Liver (tissue), 9 donors: ENCODE measurements around the gene TMEM184C. TPM values are rescaled to one million over a fixed set of nuclear protein-coding genes. Genes with fewer than 3 reads are reported as not detected.

Experiments used
- DNase-seq: peaks from one replicate; pipeline ENCODE4 v3.0.0-alpha.2; 2017; ENCODE audit warnings: low spot score
- H3K27ac ChIP-seq, 2 donors: one replicate each; pipeline ENCODE4 v1.7.0; 2013; ENCODE audit warnings: inconsistent platforms in 2 of 2, low read length in 2 of 2, control low read depth in 1 of 2, low read depth in 1 of 2, mild to moderate bottlenecking in 1 of 2
- H3K27me3 ChIP-seq, 4 donors: one replicate each; pipeline versions ENCODE4 v1.6.1 to v1.7.0; 2013; ENCODE audit warnings: low read length in 3 of 4, inconsistent platforms in 1 of 4, mild to moderate bottlenecking in 1 of 4, moderate library complexity in 1 of 4; ENCODE audit not compliant: control insufficient read depth in 4 of 4, insufficient read depth in 4 of 4
- H3K36me3 ChIP-seq, 4 donors: one replicate each; pipeline versions ENCODE4 v1.6.1 to v1.7.0; 2013; ENCODE audit warnings: low read length in 3 of 4, mild to moderate bottlenecking in 3 of 4, low read depth in 1 of 4, moderate library complexity in 1 of 4; ENCODE audit not compliant: control insufficient read depth in 4 of 4, insufficient read depth in 3 of 4
- H3K4me1 ChIP-seq, 4 donors: one replicate each; pipeline versions ENCODE4 v1.6.1 to v1.7.0; 2013; ENCODE audit warnings: low read length in 3 of 4, mild to moderate bottlenecking in 3 of 4, moderate library complexity in 1 of 4; ENCODE audit not compliant: control insufficient read depth in 4 of 4, insufficient read depth in 4 of 4
- H3K4me3 ChIP-seq, 3 donors: one replicate each; pipeline versions ENCODE4 v1.6.1 to v1.7.0; 2013; ENCODE audit warnings: low read length in 3 of 3, control low read depth in 1 of 3, low read depth in 1 of 3, mild to moderate bottlenecking in 1 of 3
- H3K9ac ChIP-seq, 2 donors: one replicate each; pipeline ENCODE4 v1.7.0; 2013; ENCODE audit warnings: low read length in 2 of 2, mild to moderate bottlenecking in 2 of 2, moderate library complexity in 2 of 2, control low read depth in 1 of 2, low read depth in 1 of 2
- H3K9me3 ChIP-seq, 4 donors: one replicate each; pipeline versions ENCODE4 v1.6.1 to v1.7.0; 2013; ENCODE audit warnings: low read length in 3 of 4; ENCODE audit not compliant: control insufficient read depth in 4 of 4
- ATF3 ChIP-seq: IDR thresholded peaks from 2 replicates; pipeline ENCODE4 v1.6.1; 2016; ENCODE audit warnings: antibody characterized with exemption
- CTCF ChIP-seq: fragments of 150-350 bp; IDR thresholded peaks from 2 replicates; pipeline ENCODE4 v1.5.1; 2017; ENCODE audit warnings: improper control_type of control experiment, low read depth, low read length; ENCODE audit not compliant: missing input control
- EGR1 ChIP-seq, 2 donors: IDR thresholded peaks; 2 replicates each; pipeline ENCODE4 v1.6.1; 2016 to 2018; ENCODE audit warnings: antibody characterized with exemption in 2 of 2, low read depth in 2 of 2
- FOXA1 ChIP-seq: IDR thresholded peaks from 2 replicates; pipeline ENCODE4 v1.6.1; 2016; ENCODE audit warnings: antibody characterized with exemption
- FOXA2 ChIP-seq: IDR thresholded peaks from 2 replicates; pipeline ENCODE4 v1.6.1; 2016; ENCODE audit warnings: antibody characterized with exemption
- GABPA ChIP-seq, 2 donors: IDR thresholded peaks in 1 of 2; conservative IDR thresholded peaks in 1 of 2; 2 replicates each; pipeline ENCODE4 v1.6.1; 2016; ENCODE audit warnings: antibody characterized with exemption in 2 of 2, mild to moderate bottlenecking in 1 of 2, moderate library complexity in 1 of 2
- HNF4A ChIP-seq, 2 donors: conservative IDR thresholded peaks; 2 replicates each; pipeline ENCODE4 v1.6.1; 2016; ENCODE audit warnings: antibody characterized with exemption in 2 of 2, mild to moderate bottlenecking in 2 of 2
- HNF4G ChIP-seq: IDR thresholded peaks from 2 replicates; pipeline ENCODE4 v1.6.1; 2016; ENCODE audit warnings: antibody characterized with exemption
- JUND ChIP-seq, 2 donors: IDR thresholded peaks; 2 replicates each; pipeline ENCODE4 v1.6.1; 2016; ENCODE audit warnings: antibody characterized with exemption in 2 of 2
- MAX ChIP-seq: IDR thresholded peaks from 2 replicates; pipeline ENCODE4 v1.6.1; 2016; ENCODE audit warnings: antibody characterized with exemption
- NR2F2 ChIP-seq: IDR thresholded peaks from 2 replicates; pipeline ENCODE4 v1.6.1; 2016; ENCODE audit warnings: antibody characterized with exemption
- RAD21 ChIP-seq, 2 donors: IDR thresholded peaks; 2 replicates each; pipeline ENCODE4 v1.6.1; 2016; ENCODE audit warnings: antibody characterized with exemption in 2 of 2, mild to moderate bottlenecking in 2 of 2
- REST ChIP-seq: IDR thresholded peaks from 2 replicates; pipeline ENCODE4 v1.6.1; 2016; ENCODE audit warnings: antibody characterized with exemption, mild to moderate bottlenecking
- RXRA ChIP-seq, 2 donors: IDR thresholded peaks; 2 replicates each; pipeline ENCODE4 v1.6.1; 2017 to 2018; ENCODE audit warnings: antibody characterized with exemption in 2 of 2, mild to moderate bottlenecking in 1 of 2
- TAF1 ChIP-seq: conservative IDR thresholded peaks from 2 replicates; pipeline ENCODE4 v1.6.1; 2016; ENCODE audit warnings: antibody characterized with exemption, mild to moderate bottlenecking
- YY1 ChIP-seq: IDR thresholded peaks from 2 replicates; pipeline ENCODE4 v1.6.1; 2016; ENCODE audit warnings: antibody characterized with exemption, mild to moderate bottlenecking
- ZBTB33 ChIP-seq: IDR thresholded peaks from 2 replicates; pipeline ENCODE4 v1.6.1; 2016; ENCODE audit warnings: antibody characterized with exemption
- WGBS: extraction: QIAGEN DNeasy Blood & Tissue Kit; methylation state at CpG from one replicate; pipeline ENCODE4 v1.1.7; 2013; 5-methylcytosine and 5-hydroxymethylcytosine counted together
- polyA plus RNA-seq, 2 donors: library from polyadenylated mRNA; stranded (reverse) in 1 of 2; unstranded in 1 of 2; fragments of 200-250 nt in 1 of 2; fragments of >200 nt in 1 of 2; fragmentation: Nextera tagmentation in 1 of 2; extraction: Ambion mirVana in 1 of 2; gene quantifications; one replicate each; pipeline versions ENCODE4 v1.2.1 to v1.2.3, GENCODE V29; 2013 to 2015
- total RNA-seq, 2 donors: library from RNA; depleted of rRNA; stranded (reverse); fragments of >200 nt; gene quantifications; one replicate each; pipeline ENCODE4 v1.2.3, GENCODE V29; 2014
- donor health status: healthy.
- donor health status: healthy.
- donor health status: healthy.
- donor health status: healthy.
- donor health status: healthy.

TMEM184C gene
- total and polyA plus RNA-seq, 4 donors, result 9.1 to 31.4 (median 13.4) TPM

- no peak overlapping the region for H3K9ac ChIP-seq
- WGBS, result 85% methylated on average over 5 of the region's 5 CpGs
- peaks cover 0 to 5% (median 2%) of the 10 kb centered on the region in 4 donors for H3K36me3 ChIP-seq
- TF ChIP-seq RAD21 (IDR thresholded peaks at IDR 0.05) (no peak), NR2F2 (no peak), ATF3 (no peak), GABPA (IDR thresholded peaks at IDR 0.05 in 1 of 2, conservative IDR thresholded peaks at IDR 0.05 in 1 of 2) (no peak), JUND (IDR thresholded peaks at IDR 0.05) (no peak), EGR1 (IDR thresholded peaks at IDR 0.05; ENCODE audit: low read depth in 2 of 2) (no peak), MAX (no peak), CTCF (no peak)
- no peaks in the 10 kb centered on the region for H3K9me3 ChIP-seq
- no peak for DNase-seq
- H3K4me1 ChIP-seq, result peaks cover 0 to 7% (median 4%) of the 10 kb centered on the region in 4 donors
- H3K27ac ChIP-seq, result no peak overlapping the region
- H3K27me3 ChIP-seq, result no peaks in the 10 kb centered on the region
- no peak overlapping the region for H3K4me3 ChIP-seq
Observed at GRCh38 chr4:147678106-147678505, 60.9 kb downstream of the TMEM184C start.

GRCh38 chr4:147678796-147679549, 61.8 kb downstream of the TMEM184C start:
- Histone ChIP-seq H3K9ac (no peak overlapping the region), H3K9me3 (no peaks in the 10 kb centered on the region), H3K27me3 (no peaks in the 10 kb centered on the region), H3K36me3 (peaks cover 0 to 5% (median 2%) of the 10 kb centered on the region in 4 donors), H3K4me3 (no peak overlapping the region), H3K27ac (no peak overlapping the region), H3K4me1 (peaks cover 3 to 9% (median 5%) of the 10 kb centered on the region in 4 donors)
- DNase-seq, result no peak
- 96% methylated on average over 12 of the region's 12 CpGs for WGBS
- no peak for TF ChIP-seq CTCF
- TF ChIP-seq GABPA (IDR thresholded peaks at IDR 0.05 in 1 of 2, conservative IDR thresholded peaks at IDR 0.05 in 1 of 2), result no peak
- no peak for TF ChIP-seq ZBTB33
- no peak for TF ChIP-seq EGR1 (IDR thresholded peaks at IDR 0.05; ENCODE audit: low read depth in 2 of 2)
- no peak for TF ChIP-seq FOXA2
- TF ChIP-seq TAF1, result no peak
- TF ChIP-seq YY1, result no peak
- no peak for TF ChIP-seq FOXA1
- no peak for TF ChIP-seq NR2F2
- TF ChIP-seq HNF4G, result no peak
- no peak for TF ChIP-seq MAX
- no peak for TF ChIP-seq HNF4A (conservative IDR thresholded peaks at IDR 0.05)
- no peak for TF ChIP-seq RXRA (IDR thresholded peaks at IDR 0.05)
- no peak for TF ChIP-seq REST
